ENCODE measurements around the gene STK10.
A peak's percentile ranks its signal among the peaks of the same experiment; 100 is the strongest.

Gene STK10

DNA sequence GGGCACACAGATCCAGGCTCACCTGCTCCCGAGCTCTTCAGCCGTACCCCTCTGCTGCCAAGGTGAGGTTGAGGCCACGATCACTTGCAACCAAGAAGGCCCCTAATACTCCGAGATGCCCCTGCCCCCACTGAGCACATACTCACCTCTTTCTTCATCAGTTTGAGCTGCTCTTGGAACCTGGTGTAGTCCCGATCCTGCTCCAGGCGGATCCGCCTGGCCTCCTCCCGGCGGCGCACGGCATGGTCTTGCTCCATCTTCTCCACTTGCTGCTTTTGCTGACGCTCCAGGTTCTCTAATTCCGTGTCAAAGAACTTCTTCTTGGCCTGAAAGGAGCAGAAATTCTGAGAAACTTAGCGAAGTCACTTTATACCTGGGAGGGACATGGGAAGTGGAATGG, 105.8 kb downstream of the STK10 start:
- no peak for DNase-seq

GRCh38 chr5:172079876-172080275, 108.1 kb downstream of the STK10 start:
- DNase-seq: no peak

- DNase-seq: no peak
Measured at GRCh38 chr5:172078726-172079345, 109.2 kb downstream of the STK10 start.

DNA sequence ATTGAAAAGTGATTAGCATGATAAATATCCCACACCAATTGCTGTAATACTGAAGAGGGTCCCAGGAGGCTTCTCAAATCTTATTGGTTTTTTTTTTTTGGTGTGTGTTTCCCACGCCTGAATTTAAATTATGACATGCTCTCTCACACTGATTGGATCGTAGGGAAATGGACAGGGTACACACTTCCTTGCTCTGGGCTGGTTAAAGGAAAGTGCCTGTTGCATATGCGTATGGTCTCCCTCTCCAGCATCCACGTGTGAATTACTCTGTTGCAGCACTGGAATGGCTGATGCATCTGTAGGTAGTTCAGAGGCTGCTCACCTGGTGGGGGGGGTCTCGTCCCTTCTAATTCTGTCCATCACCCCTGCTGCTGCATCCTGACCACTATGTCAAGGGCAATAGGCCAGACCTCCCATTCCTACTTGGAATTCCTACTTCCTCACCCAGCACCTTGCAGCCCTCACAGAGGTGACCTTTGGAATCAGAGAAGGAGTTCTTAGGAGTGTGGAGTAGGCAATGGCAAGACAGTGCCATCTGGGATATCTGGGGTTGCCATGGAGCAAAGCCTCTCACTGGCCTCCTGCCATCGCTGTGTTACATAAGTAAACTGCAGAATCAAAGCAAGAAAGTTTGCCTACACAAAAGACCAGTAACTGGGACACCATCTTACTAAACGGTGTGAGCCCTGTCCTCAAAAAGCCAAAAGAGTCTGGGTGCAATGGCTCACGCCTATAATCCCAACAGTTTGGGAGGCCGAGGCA, 110.2 kb downstream of the STK10 start:
- no peak for DNase-seq

DNA sequence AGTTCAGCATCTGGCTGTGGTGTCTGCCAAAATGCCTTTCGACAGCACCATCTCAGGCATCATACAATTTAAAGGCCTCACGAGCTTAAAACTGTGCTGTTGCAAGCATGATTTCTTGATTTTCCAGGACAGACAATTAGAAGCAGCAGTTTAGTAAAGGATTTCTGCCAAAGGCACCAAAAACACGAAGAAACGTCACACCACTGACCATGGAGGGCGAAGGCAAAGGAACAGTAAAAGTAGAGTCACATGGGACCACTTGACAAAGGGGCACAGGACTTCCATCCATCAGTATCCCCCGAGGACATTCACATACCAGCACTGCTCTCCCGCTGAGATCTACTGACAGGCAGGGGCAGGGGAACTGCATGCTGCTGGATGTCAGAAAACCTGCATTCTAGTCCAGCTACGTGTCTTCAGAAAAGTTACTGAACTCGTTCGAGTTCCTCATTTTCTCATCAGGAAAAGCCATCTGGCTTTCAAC, 111.2 kb downstream of the STK10 start:
- DNase-seq: no peak

GRCh38 chr5:172075656-172076055, 112.4 kb downstream of the STK10 start:
- DNase-seq: no peak

DNA sequence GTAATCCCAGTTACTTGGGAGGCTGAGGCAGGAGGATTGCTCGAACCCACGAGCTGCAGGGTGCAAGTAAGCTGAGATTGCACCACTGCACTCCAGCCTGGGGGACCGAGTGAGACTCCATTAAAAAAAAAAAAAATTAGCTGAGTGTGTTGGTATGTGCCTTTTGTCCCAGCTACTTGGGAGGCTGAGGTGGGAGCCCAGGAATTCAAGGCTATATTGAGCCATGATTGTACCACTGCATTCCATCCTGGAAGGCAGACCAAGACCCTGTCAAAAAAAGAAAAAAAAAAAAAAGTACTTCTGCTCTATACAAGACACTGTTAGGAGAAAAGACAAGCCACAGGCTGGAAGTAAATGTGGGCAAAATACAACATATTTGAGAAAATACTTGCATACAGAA, 113.1 kb downstream of the STK10 start:
- no peak for DNase-seq

- no peak for DNase-seq
Measured at GRCh38 chr5:172071309-172071875, 116.6 kb downstream of the STK10 start.

GRCh38 chr5:172065431-172066065, 122.5 kb downstream of the STK10 start:
- DNase-seq: no peak

DNA sequence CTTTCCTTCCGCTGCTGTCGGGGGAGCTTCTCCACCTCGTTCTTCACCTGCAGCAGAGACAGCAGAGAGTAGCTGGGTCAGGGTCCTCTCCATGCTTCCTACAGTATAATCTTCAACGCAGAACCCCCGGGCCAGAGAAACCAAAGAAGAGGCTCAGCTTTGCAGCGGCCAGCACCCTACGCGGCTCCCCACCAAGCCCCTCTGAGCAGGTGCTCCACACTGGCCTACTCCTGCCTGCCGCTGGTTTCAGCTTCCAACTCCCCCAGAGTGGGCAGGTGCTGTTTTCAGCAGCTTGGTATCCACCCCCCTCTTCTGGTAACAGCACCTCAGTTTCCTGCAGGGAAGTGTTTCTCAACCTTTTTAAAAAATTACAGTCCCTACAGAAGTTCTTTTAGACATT, 123.3 kb downstream of the STK10 start:
- no peak for DNase-seq

- DNase-seq: no peak
Measured at GRCh38 chr5:172064358-172064757, 123.7 kb downstream of the STK10 start.

DNA sequence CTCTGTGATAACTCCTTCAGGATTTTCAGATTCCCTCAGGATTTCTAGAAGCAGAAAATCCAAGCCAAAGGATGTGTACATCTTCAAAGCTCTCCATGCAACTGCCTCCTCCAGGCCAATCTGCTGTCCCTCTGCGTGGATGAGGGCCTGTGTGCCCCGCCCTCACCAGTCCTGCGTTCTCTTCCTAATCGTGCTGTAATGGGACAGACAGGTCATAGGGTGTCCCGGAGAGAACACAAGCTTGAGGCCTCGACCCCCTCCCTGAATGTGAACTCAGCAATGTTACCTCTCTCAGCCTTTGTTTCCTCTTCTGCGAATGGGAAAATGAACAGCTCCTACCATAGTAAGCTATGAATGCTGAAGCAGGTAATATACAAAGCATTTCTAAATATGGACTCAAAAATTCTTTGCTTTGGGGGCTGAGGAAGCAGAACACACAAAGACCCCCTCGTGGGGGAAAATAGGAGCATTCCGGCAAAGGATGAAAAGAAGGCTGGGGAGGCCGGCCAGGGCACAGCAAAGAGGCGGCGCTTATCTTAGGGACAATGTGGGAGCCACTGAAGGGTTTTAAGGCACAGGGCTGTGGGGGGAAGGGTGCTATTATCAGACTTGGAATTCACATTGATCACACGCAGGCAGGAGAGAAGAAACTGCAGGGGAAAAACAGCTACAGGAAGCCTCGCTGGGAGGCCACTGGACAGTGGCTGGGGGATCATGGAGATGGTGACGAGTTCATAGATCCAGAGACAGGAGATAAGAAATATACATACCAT, 124.4 kb downstream of the STK10 start:
- DNase-seq: no peak

- DNase-seq: peak in 1 of 2 experiments; percentile 0
Measured at GRCh38 chr5:172059661-172060100, 128.3 kb downstream of the STK10 start.

DNA sequence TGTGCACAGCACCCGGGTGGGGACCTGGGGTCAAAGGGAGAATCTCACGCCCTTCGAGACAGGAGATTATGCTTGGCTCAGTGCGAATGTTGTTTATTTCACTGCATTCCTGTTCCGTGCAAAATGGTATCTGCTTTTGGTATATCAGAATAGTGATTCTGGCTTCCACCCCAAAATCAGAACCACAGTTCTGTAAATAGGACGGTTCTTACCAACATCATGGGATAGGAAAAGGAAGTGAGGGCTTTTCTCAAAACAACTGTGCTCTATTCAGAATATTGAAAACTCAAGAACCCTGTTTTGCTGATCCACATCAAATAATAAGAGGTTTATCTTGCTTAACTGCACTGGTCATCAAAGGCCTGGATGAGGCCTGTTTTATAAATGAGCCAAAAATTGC, 129.9 kb downstream of the STK10 start:
- no peak for DNase-seq

- no peak for DNase-seq
Measured at GRCh38 chr5:172055996-172056395, 132.0 kb downstream of the STK10 start.

DNA sequence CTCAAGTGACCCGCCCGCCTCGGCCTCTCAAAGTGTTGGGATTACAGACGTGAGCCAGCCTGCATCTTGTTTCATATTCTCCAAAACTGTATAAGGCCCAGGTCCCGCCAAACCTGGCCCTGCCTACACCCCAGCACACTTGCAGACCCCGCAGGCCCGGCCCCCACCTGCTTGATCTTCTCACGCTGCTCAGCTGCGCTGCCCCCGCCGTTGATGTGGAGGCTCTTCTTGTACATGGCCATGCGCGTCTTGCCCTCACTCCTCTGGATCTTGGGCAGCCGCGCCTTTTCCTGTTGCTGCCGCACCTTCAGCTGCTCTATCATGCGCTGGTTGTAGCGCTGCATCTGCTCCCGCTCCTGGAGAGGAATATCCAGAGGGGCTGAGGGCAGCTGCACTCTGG, 132.6 kb downstream of the STK10 start:
- DNase-seq: no peak

DNA sequence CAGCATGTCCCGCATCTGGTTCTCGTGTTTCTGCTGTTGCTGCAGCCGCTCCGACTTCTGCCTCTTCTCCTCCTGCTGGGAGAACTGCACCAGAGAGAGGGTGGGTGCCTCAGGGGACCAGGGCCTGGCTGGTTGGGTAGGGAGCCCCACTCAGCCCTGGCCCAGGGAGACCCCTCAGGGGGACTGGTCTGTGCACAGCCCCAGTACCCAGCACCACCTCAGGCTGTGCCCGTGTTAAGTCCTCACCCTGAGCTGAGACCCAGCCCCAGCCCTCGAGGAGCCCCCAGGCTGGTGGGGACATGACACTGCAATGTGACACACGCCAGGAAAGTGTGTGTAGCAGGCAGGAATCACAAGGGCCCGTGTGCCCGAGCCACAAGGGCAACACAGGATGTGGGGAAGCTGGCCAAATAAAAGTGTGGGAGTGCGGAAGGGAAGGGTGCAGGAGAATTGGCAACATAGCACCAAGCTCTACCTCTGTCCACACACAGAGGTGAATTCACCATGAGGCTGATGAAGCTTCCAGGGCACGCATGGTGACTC, 133.3 kb downstream of the STK10 start:
- no peak for DNase-seq

GRCh38 chr5:172052450-172053236, 135.4 kb downstream of the STK10 start:
- DNase-seq: no peak

DNA sequence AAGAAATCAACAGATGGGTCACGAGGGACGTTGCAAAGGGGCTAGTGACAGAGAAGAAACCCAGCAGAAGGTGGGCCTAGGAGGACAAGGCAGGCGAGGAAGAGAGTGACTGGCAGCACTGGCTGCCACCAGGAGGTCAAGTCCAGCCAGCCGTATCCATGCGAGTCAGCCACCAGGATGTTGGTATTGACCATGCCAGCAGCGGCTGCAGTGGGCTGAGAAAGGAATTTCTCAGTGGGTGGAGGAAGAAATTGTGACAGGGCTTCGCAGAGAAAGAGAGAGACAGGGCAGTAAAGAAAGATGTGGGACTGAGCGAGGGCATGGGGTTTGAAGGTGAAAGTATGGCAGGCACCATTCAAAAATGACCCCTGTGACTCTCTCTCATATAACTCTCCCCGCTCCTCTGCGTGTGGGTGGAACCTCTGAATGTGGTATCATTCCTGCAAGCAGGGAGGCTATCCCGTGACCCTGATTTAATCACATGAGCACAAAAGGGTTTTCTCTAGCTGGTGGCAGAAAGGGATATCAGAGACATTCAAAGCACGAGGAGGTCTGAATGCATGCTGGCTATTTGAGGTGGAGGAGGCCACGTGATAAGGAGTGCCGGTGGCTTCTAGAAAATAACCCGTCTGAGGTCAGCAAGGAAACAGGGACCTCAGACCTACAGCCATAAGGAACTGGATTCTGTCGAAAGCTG, 136.2 kb downstream of the STK10 start:
- DNase-seq: no peak

DNA sequence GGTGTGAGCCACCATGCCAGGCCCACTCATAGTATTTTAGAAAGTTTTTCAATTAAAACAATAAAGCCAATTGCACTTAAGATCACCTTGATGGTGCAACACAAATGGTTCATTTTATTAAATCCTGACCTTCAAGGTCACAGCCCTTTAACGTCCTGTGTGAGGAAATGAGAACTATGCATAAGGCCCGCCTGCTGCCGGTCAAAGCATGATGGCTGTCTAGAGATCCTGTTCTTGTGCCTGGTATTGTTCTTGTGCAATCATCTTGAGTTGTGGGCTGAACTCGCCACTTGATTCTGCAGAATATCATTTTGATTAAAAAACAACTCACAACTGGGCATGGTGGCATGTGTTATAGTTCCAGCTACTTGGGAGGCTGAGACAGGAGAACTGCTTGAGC, 137.9 kb downstream of the STK10 start:
- no peak for DNase-seq

DNA sequence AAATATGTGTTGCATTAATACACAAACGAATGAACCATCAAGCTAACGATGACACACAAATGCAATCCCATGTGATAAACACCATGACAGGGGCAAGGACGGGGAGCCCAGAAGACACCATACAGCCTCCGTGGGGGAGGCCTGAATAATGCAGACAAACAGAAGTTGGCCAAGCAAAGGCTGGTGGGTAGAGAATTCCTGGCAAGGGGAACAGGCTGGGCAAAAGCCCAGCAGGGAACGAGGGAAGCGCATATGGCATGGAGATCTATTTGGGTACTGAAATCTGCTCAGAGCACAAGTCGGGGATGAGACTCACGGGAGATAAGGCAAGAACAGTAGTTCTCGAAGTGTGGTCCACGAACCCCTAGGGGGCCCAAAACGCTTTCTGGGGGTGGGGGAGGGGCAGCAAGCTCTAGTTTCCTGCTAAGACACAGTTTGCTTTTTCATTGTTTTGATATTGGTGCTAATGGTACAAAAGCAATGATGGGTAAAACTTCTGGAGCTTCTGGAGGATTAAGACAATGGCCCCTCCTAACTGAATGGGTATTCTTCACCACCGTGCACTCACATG, 138.7 kb downstream of the STK10 start:
- DNase-seq: no peak
